Fibroblast of mammary gland (primary cell): ENCODE results near the gene MRTO4.
A peak's percentile ranks its signal among the peaks of the same experiment; 100 is the strongest.
"Not testable (repeated sequence)": the region's sequence is repeated elsewhere in the genome, so short reads cannot be mapped to it uniquely, and the experiment has no call there.

Experiments
- DNase-seq: peaks from one replicate; pipeline ENCODE4 v3.0.0-alpha.2; 2010; ENCODE audit warnings: low read depth
- H3K4me3 ChIP-seq: 2 replicates; pipeline ENCODE4 v1.5.1; 2011; ENCODE audit warnings: low read depth, mild to moderate bottlenecking, low read length, moderate library complexity; ENCODE audit not compliant: control insufficient read depth
- CTCF ChIP-seq: conservative IDR thresholded peaks from 2 replicates; pipeline ENCODE4 v1.5.1; 2011; ENCODE audit warnings: low read depth, low read length, inconsistent platforms; ENCODE audit not compliant: control insufficient read depth, insufficient read depth

Gene MRTO4

GRCh38 chr1:19273106-19273843 is 21.7 kb downstream of the MRTO4 start:
- no peak for TF ChIP-seq CTCF
- DNase-seq = no peak
- H3K4me3 ChIP-seq = no peak overlapping the region

GRCh38 chr1:19273844-19274531 is 22.4 kb downstream of the MRTO4 start:
- DNase-seq, H3K4me3 ChIP-seq: not testable (repeated sequence)

- no peak for TF ChIP-seq CTCF
- DNase-seq = no peak
- no peak overlapping the region for H3K4me3 ChIP-seq
These were observed 23.0 kb downstream of the MRTO4 start for GRCh38 chr1:19274636-19275035.

GRCh38 chr1:19283891-19284290 is 32.3 kb downstream of the MRTO4 start:
- H3K4me3 ChIP-seq = no peak overlapping the region
- no peak for TF ChIP-seq CTCF
- DNase-seq = no peak

GRCh38 chr1:19284881-19285280 is 33.3 kb downstream of the MRTO4 start:
- no peak for DNase-seq
- TF ChIP-seq CTCF = no peak
- H3K4me3 ChIP-seq = no peak overlapping the region

- DNase-seq, H3K4me3 ChIP-seq: not testable (repeated sequence)
These were observed 33.8 kb downstream of the MRTO4 start for GRCh38 chr1:19285366-19285765.

GRCh38 chr1:19285807-19286206 is 34.2 kb downstream of the MRTO4 start:
- H3K4me3 ChIP-seq, DNase-seq: not testable (repeated sequence)

GRCh38 chr1:19287436-19288185 is 36.0 kb downstream of the MRTO4 start:
- no peak overlapping the region for H3K4me3 ChIP-seq
- no peak for TF ChIP-seq CTCF
- no peak for DNase-seq

GRCh38 chr1:19288324-19289241 is 37.0 kb downstream of the MRTO4 start, which contains the start of gene AKR7A3:
Gene AKR7A3, minus strand, starts transcription at chr1:19288770. Its CDS starts 61 bp downstream, at chr1:19288709.
- DNase-seq = peak; percentile 9
- H3K4me3 ChIP-seq = peak within 1 kb of the TSS; percentile 37
